Measurements from ENCODE around the gene WDFY1. TPM values are rescaled to one million over a fixed set of nuclear protein-coding genes. Genes with fewer than 3 reads are reported as not detected.

Gene WDFY1
- total RNA-seq, 1 experiment from 2014 or later: 45.5 TPM

- no peak for DNase-seq (ENCODE audit: low read depth)
Observed at GRCh38 chr2:223856584-223856983, 88.6 kb downstream of the WDFY1 start.

GRCh38 chr2:223856021-223856420 lies 89.1 kb downstream of the WDFY1 start:
- no peak for DNase-seq (ENCODE audit: low read depth)

- peak; percentile 8 for DNase-seq (ENCODE audit: low read depth)
Observed at GRCh38 chr2:223855426-223855825, 89.7 kb downstream of the WDFY1 start.

GRCh38 chr2:223854741-223855140 lies 90.4 kb downstream of the WDFY1 start:
- no peak for DNase-seq (ENCODE audit: low read depth)

- DNase-seq (ENCODE audit: low read depth): no peak
Observed at GRCh38 chr2:223853425-223853837, 91.7 kb downstream of the WDFY1 start.

- DNase-seq (ENCODE audit: low read depth): no peak
Observed at GRCh38 chr2:223852281-223852795, 92.8 kb downstream of the WDFY1 start.

- no peak for DNase-seq (ENCODE audit: low read depth)
Observed at GRCh38 chr2:223847410-223847809, 97.7 kb downstream of the WDFY1 start.

GRCh38 chr2:223846515-223846914 lies 98.6 kb downstream of the WDFY1 start:
- peak; percentile 60 for DNase-seq (ENCODE audit: low read depth)

- DNase-seq (ENCODE audit: low read depth): no peak
Observed at GRCh38 chr2:223841436-223842190, 103.5 kb downstream of the WDFY1 start.

GRCh38 chr2:223837287-223838061 lies 107.7 kb downstream of the WDFY1 start, which contains the start of gene AP1S3:
Gene AP1S3, minus strand, starts transcription at chr2:223837582. Its CDS starts 132 bp downstream, at chr2:223837450.
- peak; percentile 26 for DNase-seq (ENCODE audit: low read depth)

GRCh38 chr2:223835701-223836532 lies 109.2 kb downstream of the WDFY1 start:
- DNase-seq (ENCODE audit: low read depth): no peak

- DNase-seq (ENCODE audit: low read depth): no peak
Observed at GRCh38 chr2:223834431-223834830, 110.7 kb downstream of the WDFY1 start.

GRCh38 chr2:223832241-223832903 lies 112.8 kb downstream of the WDFY1 start:
- peak; percentile 66 for DNase-seq (ENCODE audit: low read depth)

- DNase-seq (ENCODE audit: low read depth): no peak
Observed at GRCh38 chr2:223829128-223829527, 116.0 kb downstream of the WDFY1 start.

- DNase-seq (ENCODE audit: low read depth): no peak
Observed at GRCh38 chr2:223828314-223828713, 116.8 kb downstream of the WDFY1 start.

- no peak for DNase-seq (ENCODE audit: low read depth)
Observed at GRCh38 chr2:223826995-223827394, 118.1 kb downstream of the WDFY1 start.

Other genes starting within 250 kb of the WDFY1 start
- gene AP1S3, start 107.8 kb downstream of the WDFY1 start, total RNA-seq (2014; rRNA removed): 1.7 and 1.8 TPM in 2 replicates
- gene MRPL44, start 12.1 kb upstream of the WDFY1 start, total RNA-seq (2014; rRNA removed): 36.2 and 38.3 TPM in 2 replicates
- 87.3 and 97.9 TPM in 2 replicates for gene SERPINE2, start 94.0 kb upstream of the WDFY1 start, total RNA-seq (2014; rRNA removed)